22Rv1 (cell line): ENCODE results near the gene NKAP.

ENCODE experiments used
- CTCF ChIP-seq: fragments of 450-650 bp; IDR thresholded peaks from 2 replicates; pipeline ENCODE4 v1.5.1; 2017; ENCODE audit warnings: mild to moderate bottlenecking
- ZFX ChIP-seq: fragments of 450-650 bp; IDR thresholded peaks from 2 replicates; pipeline ENCODE4 v1.6.1; 2017; ENCODE audit warnings: antibody characterized with exemption, borderline replicate concordance

GRCh38 chrX:119941336-119941735, 2.2 kb downstream of the NKAP start:
- TF ChIP-seq CTCF (no peak), ZFX (no peak)
